ENCODE measurements around the gene PCDH12.

GRCh38 chr5:141941779-141942178, 16.2 kb downstream of the PCDH12 start:
- TF ChIP-seq, protein P1, sequence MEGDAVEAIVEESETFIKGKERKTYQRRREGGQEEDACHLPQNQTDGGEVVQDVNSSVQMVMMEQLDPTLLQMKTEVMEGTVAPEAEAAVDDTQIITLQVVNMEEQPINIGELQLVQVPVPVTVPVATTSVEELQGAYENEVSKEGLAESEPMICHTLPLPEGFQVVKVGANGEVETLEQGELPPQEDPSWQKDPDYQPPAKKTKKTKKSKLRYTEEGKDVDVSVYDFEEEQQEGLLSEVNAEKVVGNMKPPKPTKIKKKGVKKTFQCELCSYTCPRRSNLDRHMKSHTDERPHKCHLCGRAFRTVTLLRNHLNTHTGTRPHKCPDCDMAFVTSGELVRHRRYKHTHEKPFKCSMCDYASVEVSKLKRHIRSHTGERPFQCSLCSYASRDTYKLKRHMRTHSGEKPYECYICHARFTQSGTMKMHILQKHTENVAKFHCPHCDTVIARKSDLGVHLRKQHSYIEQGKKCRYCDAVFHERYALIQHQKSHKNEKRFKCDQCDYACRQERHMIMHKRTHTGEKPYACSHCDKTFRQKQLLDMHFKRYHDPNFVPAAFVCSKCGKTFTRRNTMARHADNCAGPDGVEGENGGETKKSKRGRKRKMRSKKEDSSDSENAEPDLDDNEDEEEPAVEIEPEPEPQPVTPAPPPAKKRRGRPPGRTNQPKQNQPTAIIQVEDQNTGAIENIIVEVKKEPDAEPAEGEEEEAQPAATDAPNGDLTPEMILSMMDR (IDR thresholded peaks at IDR 0.05) = no peak
- no peak for TF ChIP-seq POLR2A (IDR thresholded peaks at IDR 0.05)
